DOHH2 (cell line): ENCODE data around the gene ZNF879.

Experiments
- EZH2phosphoT487 ChIP-seq: fragments of 200-600 bp; sonication (generic); IDR thresholded peaks from 2 replicates; pipeline ENCODE4 v1.6.1; 2017; ENCODE audit warnings: borderline replicate concordance, mild to moderate bottlenecking, antibody characterized with exemption, low read length, moderate library complexity, mixed read lengths
- TF ChIP-seq, protein P1 (sequence below): fragments of 200-600 bp; sonication (generic); IDR thresholded peaks from one replicate; pipeline ENCODE4 v1.5.1; 2014; ENCODE audit warnings: antibody characterized with exemption, mild to moderate bottlenecking, low read depth, low read length; ENCODE audit not compliant: poor library complexity, severe bottlenecking

DNA sequence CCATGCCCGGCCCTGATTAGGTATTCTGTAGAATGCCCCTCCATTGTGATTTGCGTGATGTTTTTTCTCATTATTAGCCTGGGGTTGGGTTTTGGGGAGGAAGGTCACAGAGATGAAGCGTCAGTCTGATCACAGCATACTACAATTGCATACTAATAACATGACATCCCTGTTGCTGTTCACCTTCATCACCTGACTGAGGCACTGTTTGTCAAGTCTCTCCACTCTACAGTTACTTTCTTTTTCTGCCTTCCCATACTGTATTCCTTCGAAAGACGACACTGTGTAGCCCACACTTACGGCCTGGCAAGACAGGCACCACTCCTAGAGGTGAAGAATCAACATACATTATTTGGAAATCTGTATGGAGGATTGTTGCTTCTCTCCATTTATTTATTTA, 42.1 kb downstream of the ZNF879 start:
- TF ChIP-seq, protein P1, sequence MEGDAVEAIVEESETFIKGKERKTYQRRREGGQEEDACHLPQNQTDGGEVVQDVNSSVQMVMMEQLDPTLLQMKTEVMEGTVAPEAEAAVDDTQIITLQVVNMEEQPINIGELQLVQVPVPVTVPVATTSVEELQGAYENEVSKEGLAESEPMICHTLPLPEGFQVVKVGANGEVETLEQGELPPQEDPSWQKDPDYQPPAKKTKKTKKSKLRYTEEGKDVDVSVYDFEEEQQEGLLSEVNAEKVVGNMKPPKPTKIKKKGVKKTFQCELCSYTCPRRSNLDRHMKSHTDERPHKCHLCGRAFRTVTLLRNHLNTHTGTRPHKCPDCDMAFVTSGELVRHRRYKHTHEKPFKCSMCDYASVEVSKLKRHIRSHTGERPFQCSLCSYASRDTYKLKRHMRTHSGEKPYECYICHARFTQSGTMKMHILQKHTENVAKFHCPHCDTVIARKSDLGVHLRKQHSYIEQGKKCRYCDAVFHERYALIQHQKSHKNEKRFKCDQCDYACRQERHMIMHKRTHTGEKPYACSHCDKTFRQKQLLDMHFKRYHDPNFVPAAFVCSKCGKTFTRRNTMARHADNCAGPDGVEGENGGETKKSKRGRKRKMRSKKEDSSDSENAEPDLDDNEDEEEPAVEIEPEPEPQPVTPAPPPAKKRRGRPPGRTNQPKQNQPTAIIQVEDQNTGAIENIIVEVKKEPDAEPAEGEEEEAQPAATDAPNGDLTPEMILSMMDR = no peak
- no peak for TF ChIP-seq EZH2phosphoT487
